ENCODE data around the gene PALS2. TPM values are rescaled to one million over a fixed set of nuclear protein-coding genes. Genes with fewer than 3 reads are reported as not detected.

Gene PALS2
- 13.3 and 15.3 TPM in 2 replicates for total RNA-seq (2014; rRNA removed; shearing (Covaris generic))

- peak; percentile 75 for DNase-seq (ENCODE audit: low read depth)
Observed at GRCh38 chr7:24572997-24573553, at the start of gene PALS2. PALS2 (plus strand) TSS chr7:24573452; CDS start chr7:24623668, 50,216 bp downstream.

DNA sequence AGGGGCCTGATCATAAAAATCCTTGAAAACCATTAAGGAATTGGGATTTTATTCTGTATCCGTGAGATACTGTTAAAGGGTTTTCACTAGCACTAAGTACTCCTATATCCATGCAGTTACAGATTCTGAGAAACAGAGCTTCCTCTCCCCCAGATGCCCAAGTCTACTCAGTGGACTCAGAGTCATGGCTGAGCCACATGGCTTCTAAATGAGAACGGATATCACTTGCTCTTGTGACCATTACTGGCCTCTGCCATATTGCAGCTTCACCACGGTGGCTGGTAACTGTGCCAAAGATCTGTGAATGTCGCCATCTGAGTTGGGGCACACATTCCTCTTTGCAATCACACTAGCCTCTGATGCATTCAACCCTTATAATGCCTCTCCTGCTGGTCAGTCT lies 42.0 kb upstream of the PALS2 start:
- DNase-seq (ENCODE audit: low read depth): no peak

DNA sequence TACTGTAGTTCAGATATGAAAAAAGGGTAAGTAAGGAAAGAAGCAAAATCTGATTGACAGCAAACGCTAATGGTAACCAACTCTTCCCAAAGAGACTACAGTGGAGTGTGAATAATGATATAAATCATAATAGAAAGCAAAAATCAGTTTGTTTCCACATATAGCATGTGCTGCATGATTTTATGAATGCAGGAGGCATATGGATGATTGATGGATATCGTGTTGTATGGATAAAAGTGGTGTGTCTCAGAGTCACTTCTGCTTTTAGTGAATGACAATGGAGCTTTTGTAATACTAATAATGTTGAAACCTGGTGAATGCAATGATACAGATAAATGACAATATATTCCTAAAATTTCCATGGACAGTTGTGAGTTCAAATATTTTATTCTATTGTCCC lies 36.6 kb upstream of the PALS2 start:
- DNase-seq (ENCODE audit: low read depth): no peak

DNA sequence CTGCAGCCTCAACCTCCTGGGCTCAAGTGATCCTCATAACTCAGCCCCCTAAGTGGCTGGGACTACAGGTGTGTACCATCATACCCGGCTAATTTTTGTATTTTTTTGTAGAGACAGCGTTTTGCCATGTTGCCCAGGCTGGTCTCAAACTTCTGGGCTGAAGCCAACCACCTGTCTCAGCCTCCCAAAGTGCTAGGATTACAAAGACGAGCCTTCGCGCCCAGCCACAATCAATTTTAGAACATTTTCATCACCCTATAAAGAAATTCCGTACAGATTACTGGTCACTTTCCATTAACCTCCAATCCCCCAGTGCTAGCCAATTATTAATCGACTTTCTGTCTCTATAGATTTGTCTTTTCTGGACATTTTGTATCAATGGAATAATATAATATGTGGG lies 32.3 kb upstream of the PALS2 start:
- no peak for DNase-seq (ENCODE audit: low read depth)

DNA sequence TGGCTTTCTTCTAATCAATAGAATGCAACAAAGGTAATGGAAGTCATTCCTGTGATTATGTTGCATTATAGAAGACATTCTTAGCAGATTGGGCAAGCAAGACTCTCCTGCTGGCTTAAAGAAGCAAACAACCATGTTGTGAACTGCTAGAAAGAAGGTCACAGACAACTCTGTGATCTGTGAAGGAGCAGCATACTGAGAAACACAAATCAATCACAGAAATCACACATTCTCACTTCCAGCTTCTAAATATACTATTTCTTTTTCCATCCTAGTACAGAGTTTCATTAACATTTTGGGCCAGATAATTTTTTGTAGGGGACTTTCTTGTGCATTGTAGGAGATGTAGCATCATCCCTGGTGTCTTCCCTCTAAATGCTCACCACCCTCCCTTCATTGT lies 28.0 kb upstream of the PALS2 start:
- DNase-seq (ENCODE audit: low read depth): no peak

DNA sequence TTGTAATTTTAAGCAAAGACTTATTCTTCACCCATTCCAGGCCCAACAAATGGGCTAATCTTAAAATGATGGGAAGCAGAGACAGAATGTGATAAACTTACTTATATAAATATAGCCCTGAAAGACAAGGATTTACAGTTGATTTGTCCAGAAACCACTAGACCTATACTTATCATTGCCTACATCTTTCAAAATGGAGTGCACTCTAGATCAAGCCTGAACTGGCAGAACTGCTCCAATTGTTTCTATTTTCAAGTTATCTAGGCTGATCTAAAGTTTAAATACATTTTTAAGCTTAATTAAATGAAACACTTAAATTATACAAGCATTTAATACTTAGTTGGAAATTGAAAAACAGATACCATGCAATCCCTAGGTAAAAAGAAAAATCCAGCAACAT lies 24.9 kb upstream of the PALS2 start:
- DNase-seq (ENCODE audit: low read depth): no peak

GRCh38 chr7:24549991-24550390 lies 23.3 kb upstream of the PALS2 start:
- no peak for DNase-seq (ENCODE audit: low read depth)

GRCh38 chr7:24555184-24555583 lies 18.1 kb upstream of the PALS2 start:
- DNase-seq (ENCODE audit: low read depth): no peak

DNA sequence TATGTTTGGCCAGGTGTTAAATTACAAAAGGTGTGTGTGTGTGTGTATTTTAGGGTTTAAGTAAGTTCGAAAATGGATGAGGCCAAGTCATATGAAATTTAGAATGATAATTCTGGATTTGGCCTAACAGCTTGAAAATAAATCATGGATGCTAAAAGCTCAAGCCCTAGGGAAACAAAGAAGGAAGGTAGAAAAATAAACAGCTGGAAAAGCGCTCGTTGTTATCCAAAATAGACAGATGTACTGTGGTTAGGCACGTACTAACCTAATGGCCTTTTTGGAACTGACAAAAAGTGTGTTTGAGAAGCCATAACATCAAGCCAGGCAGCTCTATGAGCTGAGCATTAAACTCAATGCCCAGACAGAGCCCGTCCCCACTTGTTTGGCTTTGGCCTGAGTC lies 17.5 kb upstream of the PALS2 start:
- DNase-seq (ENCODE audit: low read depth): no peak

- DNase-seq (ENCODE audit: low read depth): no peak
Observed at GRCh38 chr7:24560772-24561171, 12.5 kb upstream of the PALS2 start.

DNA sequence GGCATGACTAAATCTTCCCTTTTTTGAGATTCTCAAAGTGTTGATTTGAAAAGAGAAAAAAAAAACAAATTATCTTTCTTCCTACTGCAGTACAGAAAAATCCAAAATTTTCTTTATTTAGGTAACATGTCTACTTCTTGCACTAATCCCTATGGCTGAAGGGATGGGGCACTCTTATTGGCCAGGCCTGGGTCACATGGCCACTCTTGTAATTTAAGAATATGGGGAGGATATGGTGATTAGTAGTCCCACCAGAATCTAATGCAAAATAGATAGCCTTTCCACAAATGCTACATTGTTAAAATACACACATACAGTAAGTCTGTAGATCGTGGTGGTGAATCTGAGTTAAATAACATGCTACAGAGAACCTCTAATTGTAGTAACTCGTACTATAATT lies 7.0 kb upstream of the PALS2 start:
- DNase-seq (ENCODE audit: low read depth): no peak

GRCh38 chr7:24570983-24571382 lies 2.3 kb upstream of the PALS2 start:
- no peak for DNase-seq (ENCODE audit: low read depth)

GRCh38 chr7:24572016-24572392 lies 1.2 kb upstream of the PALS2 start:
- DNase-seq (ENCODE audit: low read depth): no peak

DNA sequence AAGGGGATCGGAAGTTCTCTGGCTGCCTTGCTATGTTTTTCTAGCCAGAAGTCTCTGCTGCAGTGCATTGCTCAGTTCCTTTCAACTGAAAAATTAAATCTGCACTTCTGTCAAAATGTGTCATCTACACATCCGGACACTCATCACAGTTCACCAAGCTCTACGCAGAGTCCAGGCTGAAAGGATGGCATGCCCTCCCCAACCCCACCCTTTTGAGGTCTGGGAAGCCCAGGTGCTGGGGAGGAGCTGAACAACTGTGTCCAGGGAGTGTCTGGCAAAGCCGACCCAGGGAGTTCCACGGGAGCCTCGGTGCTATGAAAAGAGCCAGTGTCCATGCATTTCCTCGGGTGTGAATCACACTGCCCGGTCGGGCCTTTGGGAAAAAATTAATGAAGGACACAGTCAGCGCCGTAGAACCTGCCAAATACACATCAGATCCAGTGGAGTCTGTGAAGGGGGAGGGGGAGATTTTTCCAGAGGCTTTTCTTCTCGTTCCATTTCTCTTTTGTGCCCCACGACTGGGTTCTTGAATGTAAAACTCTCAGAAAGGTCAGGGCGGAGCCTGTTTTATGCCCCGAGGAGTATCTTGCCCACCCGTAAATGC lies 757 bp upstream of the PALS2 start:
- DNase-seq (ENCODE audit: low read depth): peak; percentile 70

DNA sequence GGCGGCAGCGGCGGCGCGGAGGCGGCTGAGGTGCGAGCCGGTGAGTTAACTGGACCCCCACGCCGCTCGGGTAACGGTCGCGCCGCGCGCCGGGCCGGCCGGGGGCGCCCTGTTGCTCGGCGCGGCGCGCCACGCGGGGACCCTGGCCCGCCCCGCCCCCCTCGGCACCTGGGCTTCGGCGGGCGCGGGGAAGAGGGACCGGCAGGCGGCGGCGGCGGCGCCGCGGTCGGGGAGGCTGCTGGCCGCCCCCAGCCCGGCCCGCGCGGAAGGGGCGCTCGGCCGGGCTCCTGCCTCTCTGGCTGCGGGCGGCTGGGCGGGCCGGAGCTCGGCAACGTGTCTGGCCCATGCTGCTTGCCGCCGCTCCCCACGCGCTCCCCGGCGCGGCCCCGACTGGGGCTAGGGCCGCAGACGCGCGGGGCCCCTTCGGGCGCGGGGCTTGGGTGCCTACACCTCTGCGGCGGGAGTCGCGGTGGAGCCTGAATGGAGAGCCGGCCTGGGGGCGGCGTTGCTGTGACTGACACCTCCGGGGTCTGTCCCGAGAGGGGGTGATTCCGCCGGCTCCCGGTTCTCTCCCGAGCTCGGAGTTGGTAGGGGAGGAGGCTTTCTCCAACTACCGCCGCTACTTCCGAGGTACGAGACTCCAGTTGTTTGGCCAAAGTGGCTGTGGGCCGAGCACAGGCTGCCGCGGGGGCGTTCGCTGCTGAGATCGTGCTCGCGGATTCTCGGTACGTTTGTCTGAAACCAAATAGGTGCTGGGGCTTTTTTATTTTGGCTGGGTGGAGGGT lies 494 bp downstream of the PALS2 start:
- peak; percentile 67 for DNase-seq (ENCODE audit: low read depth)

- no peak for DNase-seq (ENCODE audit: low read depth)
Observed at GRCh38 chr7:24574386-24574785, 1.1 kb downstream of the PALS2 start.

GRCh38 chr7:24574950-24575349 lies 1.7 kb downstream of the PALS2 start:
- no peak for DNase-seq (ENCODE audit: low read depth)

- peak; percentile 77 for DNase-seq (ENCODE audit: low read depth)
Observed at GRCh38 chr7:24576171-24577025, 3.1 kb downstream of the PALS2 start.

DNA sequence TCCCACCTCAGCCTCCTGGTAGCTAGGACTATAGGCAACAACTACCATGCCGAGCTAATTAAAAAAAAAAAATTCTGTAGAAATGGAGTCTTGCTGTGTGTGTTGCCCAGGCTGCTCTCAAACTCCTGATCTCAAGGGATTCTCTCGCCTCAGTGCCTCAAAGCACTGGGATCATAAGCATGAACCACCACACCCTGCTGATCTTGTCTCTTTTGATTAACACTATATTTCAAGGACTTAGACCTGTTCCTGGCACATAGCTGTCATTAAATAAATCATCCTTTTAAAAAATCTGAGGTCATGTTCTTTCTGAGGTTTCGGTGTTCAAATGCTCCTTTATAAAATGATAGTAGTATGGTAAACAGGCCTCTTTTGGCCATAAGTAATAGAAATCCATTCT lies 4.8 kb downstream of the PALS2 start:
- no peak for DNase-seq (ENCODE audit: low read depth)

GRCh38 chr7:24580283-24580946 lies 7.2 kb downstream of the PALS2 start:
- no peak for DNase-seq (ENCODE audit: low read depth)

DNA sequence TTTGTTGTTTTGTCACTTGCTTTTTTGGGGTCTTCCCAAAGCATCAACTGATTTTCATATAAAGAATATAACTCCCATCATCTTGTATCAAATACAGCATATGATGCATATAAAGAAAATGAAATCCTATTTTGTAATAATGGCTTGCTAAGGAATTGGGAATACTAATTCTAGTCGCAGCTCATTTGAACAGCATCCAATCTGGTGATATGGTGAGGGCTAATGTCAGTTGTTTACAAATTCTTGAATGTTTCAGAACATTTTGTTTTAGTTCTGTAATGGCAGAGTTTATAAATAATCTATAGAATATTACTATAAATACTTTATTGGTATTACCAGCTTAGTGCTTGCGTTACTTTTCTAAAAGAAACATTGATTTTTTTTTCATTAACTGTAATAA lies 8.9 kb downstream of the PALS2 start:
- no peak for DNase-seq (ENCODE audit: low read depth)

- peak; percentile 35 for DNase-seq (ENCODE audit: low read depth)
Observed at GRCh38 chr7:24587853-24588252, 14.6 kb downstream of the PALS2 start.
